Parathyroid adenoma (tissue), 2 donors: Measurements from ENCODE around the gene RASD1.

Source experiments
- H2AFZ ChIP-seq: fragments of 300-600 bp; sonication (generic); one replicate; pipeline ENCODE4 v1.7.0; 2017; ENCODE audit warnings: antibody characterized with exemption, mild to moderate bottlenecking
- H3K27ac ChIP-seq: fragments of 300-600 bp; sonication (generic); one replicate; pipeline ENCODE4 v1.7.0; 2017
- H3K27me3 ChIP-seq: fragments of 300-600 bp; sonication (generic); one replicate; pipeline ENCODE4 v1.7.0; 2017; ENCODE audit warnings: low read length; ENCODE audit not compliant: control insufficient read depth, insufficient read depth
- H3K36me3 ChIP-seq: fragments of 300-600 bp; sonication (generic); one replicate; pipeline ENCODE4 v1.7.0; 2017; ENCODE audit warnings: low read length; ENCODE audit not compliant: control insufficient read depth, insufficient read depth
- H3K4me1 ChIP-seq: fragments of 300-600 bp; sonication (generic); one replicate; pipeline ENCODE4 v1.7.0; 2017; ENCODE audit warnings: control low read depth
- H3K4me2 ChIP-seq: fragments of 300-600 bp; sonication (generic); one replicate; pipeline ENCODE4 v1.7.0; 2017; ENCODE audit warnings: low read length
- H3K4me3 ChIP-seq: fragments of 300-600 bp; sonication (generic); one replicate; pipeline ENCODE4 v1.7.0; 2017; ENCODE audit warnings: low read depth, low read length
- H3K79me2 ChIP-seq: fragments of 300-600 bp; sonication (generic); one replicate; pipeline ENCODE4 v1.7.0; 2017; ENCODE audit warnings: control low read depth
- H3K9ac ChIP-seq: fragments of 300-600 bp; sonication (generic); one replicate; pipeline ENCODE4 v1.7.0; 2017; ENCODE audit warnings: mild to moderate bottlenecking
- H3K9me3 ChIP-seq: fragments of 300-600 bp; sonication (generic); one replicate; pipeline ENCODE4 v1.7.0; 2017; ENCODE audit warnings: low read length; ENCODE audit not compliant: control insufficient read depth
- TF ChIP-seq, protein P1 (sequence below): fragments of 300-600 bp; sonication (generic); IDR thresholded peaks from one replicate; pipeline ENCODE4 v1.7.0; 2017; ENCODE audit warnings: antibody characterized with exemption, mild to moderate bottlenecking
- donor health status: primary hyperparathyroidism.

The RASD1 gene

DNA sequence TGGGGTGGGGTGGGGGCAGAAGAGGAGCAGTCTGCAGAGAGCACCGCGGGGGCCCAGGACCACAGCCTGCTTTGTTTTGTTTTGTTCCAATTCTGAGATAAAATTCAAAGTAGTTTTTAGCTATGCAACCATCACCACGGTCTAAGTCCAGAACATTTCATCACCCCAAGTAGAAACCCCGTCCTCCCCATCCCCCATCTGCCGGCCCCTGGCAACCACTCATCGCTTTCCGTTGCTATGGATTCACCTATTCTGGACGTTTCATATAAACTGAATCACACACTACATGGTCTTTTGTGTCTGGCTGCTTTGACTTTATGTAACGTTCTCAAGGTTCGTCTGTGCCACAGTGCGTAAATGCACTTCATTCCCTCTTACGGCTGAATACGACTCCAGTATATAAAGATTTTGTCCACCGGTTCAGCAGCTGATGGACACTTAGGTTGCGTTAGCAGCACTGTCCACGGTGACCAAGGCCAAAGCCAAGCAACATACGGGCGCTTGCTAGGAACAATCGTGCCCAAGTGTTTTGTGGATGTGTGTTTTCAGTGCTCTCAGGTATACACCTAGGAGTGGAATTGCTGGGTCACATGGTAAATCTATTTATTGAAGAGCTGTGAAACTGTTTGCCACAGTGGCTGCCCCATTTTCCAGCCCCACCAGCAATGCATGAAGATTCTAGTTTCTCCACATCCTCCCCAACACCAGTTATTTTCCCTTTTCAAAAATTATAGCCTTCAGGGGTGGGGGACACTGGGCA, 27.7 kb upstream of the RASD1 start:
- H3K4me2 ChIP-seq: no peak overlapping the region
- H3K4me1 ChIP-seq: no peaks in the 10 kb centered on the region
- H3K27ac ChIP-seq: no peak overlapping the region
- H3K4me3 ChIP-seq: no peak overlapping the region
- H3K79me2 ChIP-seq: peaks cover 10% of the 10 kb centered on the region
- H3K36me3 ChIP-seq: no peaks in the 10 kb centered on the region
- TF ChIP-seq, protein P1, sequence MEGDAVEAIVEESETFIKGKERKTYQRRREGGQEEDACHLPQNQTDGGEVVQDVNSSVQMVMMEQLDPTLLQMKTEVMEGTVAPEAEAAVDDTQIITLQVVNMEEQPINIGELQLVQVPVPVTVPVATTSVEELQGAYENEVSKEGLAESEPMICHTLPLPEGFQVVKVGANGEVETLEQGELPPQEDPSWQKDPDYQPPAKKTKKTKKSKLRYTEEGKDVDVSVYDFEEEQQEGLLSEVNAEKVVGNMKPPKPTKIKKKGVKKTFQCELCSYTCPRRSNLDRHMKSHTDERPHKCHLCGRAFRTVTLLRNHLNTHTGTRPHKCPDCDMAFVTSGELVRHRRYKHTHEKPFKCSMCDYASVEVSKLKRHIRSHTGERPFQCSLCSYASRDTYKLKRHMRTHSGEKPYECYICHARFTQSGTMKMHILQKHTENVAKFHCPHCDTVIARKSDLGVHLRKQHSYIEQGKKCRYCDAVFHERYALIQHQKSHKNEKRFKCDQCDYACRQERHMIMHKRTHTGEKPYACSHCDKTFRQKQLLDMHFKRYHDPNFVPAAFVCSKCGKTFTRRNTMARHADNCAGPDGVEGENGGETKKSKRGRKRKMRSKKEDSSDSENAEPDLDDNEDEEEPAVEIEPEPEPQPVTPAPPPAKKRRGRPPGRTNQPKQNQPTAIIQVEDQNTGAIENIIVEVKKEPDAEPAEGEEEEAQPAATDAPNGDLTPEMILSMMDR: no peak
- no peak overlapping the region for H3K9ac ChIP-seq
- H3K27me3 ChIP-seq: no peaks in the 10 kb centered on the region
- no peaks in the 10 kb centered on the region for H3K9me3 ChIP-seq
- no peak overlapping the region for H2AFZ ChIP-seq

DNA sequence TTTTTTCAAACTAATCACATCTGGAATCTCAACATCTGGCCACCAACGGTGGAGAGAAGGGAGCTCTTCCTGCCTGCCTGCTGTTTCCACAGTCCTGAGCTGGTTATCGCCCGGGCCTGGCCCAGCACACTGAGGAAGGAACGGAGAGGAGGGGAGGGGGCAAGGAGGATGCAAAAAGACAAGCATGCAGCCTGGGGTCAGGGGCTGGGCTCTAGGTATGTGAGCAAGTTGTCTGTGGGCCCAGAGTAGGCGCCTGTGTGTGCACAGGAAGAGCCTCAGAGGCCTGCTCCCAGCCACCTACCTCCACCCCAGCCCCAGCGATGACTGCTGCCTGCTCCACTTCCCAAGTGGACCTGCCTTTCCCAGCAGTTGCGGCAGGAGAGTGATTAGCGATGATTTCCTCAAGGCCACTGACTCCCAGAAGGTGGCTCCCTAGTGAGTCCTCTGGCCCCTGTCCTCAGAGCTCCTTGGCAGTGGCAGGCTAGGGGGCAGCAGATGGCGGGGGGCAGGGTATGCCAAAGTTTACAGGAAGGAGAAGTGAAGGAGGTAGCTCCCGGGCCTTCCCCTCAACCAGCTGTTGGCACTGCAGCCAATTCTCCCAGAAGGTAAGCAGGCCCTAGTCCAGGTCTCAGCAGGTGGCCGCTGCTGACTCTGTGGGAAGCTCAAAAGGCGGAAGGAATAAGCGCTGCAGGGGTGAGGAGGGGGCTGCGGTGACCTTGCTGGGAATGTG, 27.0 kb upstream of the RASD1 start:
- Histone ChIP-seq H3K9me3 (no peaks in the 10 kb centered on the region), H3K4me1 (no peaks in the 10 kb centered on the region), H3K36me3 (no peaks in the 10 kb centered on the region), H3K4me2 (no peak overlapping the region), H3K79me2 (peaks cover 4% of the 10 kb centered on the region), H3K27ac (no peak overlapping the region), H2AFZ (no peak overlapping the region), H3K27me3 (no peaks in the 10 kb centered on the region), H3K4me3 (no peak overlapping the region), H3K9ac (no peak overlapping the region)
- TF ChIP-seq, protein P1: no peak

DNA sequence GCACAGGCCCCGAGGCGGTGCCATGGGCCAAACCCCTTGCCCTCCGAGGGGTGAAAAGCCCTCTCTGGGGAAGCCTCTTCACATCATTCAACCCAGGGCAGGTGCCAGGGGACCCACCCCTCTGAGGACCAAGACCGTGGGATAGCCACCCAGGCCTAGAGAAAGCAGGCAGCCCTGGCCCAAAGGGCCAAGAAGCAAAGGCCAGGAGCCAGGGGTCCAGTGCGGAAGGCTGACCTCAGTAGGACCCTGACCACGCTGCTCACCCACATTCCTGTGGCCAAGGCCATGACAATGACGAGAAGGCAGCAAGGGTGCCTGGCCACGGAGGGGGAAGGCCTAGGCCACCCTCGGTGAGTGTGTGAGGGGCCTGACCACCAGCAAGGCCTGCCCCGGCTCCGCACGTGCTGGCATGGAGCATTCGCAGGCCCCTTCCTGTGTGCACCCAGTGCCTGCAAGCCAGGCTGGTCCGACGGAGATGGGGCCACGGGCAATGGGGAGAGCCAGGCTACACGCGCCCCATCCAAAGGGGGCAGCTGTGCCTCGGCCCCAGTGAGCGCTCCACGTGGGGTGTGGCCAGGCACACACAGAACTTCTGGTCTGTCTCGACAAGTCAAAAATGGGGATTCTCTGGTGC, 24.5 kb upstream of the RASD1 start:
- no peaks in the 10 kb centered on the region for H3K9me3 ChIP-seq
- H3K27me3 ChIP-seq: no peaks in the 10 kb centered on the region
- TF ChIP-seq, protein P1: no peak
- no peak overlapping the region for H3K4me3 ChIP-seq
- no peak overlapping the region for H2AFZ ChIP-seq
- H3K79me2 ChIP-seq: no peaks in the 10 kb centered on the region
- H3K4me2 ChIP-seq: no peak overlapping the region
- H3K9ac ChIP-seq: no peak overlapping the region
- no peaks in the 10 kb centered on the region for H3K4me1 ChIP-seq
- no peak overlapping the region for H3K27ac ChIP-seq
- H3K36me3 ChIP-seq: no peaks in the 10 kb centered on the region

DNA sequence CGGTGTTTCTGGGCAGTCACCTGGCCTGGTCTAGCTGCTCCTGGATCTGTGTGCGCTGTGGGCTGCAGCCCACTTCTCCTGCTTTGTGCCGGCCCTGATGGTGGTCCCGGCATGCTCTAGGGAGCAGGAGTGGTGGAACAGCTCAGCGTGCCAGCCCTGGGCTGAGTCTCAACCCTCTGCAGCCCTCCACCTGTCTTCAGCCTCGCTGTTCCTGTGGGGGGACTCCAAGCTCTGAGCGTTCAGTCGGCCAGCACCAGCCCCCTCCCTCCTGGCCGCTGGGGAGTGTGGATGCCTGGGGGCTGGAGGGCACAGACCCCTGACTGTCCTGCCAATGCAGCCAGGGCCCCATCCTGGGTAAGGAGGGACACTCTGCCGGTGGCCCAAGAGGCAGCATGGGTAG, 23.7 kb upstream of the RASD1 start:
- TF ChIP-seq, protein P1: no peak
- Histone ChIP-seq H2AFZ (no peak overlapping the region), H3K27me3 (no peaks in the 10 kb centered on the region), H3K9ac (no peak overlapping the region), H3K36me3 (no peaks in the 10 kb centered on the region), H3K79me2 (no peaks in the 10 kb centered on the region), H3K4me2 (no peak overlapping the region), H3K4me3 (no peak overlapping the region), H3K4me1 (no peaks in the 10 kb centered on the region), H3K9me3 (no peaks in the 10 kb centered on the region), H3K27ac (no peak overlapping the region)
